ENCODE data around the gene CCNY. TPM values are rescaled to one million over a fixed set of nuclear protein-coding genes. Genes with fewer than 3 reads are reported as not detected.
"Not testable (repeated sequence)": the region's sequence is repeated elsewhere in the genome, so short reads cannot be mapped to it uniquely, and the experiment has no call there.

Gene CCNY
- total RNA-seq, 1 donor from 2014 or later: 37.5 TPM

- Histone ChIP-seq H3K27me3 (no peaks in the 10 kb centered on the region), H3K9me3 (no peaks in the 10 kb centered on the region), H3K27ac (no peak overlapping the region), H3K36me3 (peaks cover 46 to 57% of the 10 kb centered on the region in 2 donors), H3K4me3 (no peak overlapping the region), H3K4me1 (no peaks in the 10 kb centered on the region)
- no peak for DNase-seq (ENCODE audit: low spot score in 2 of 2)
- intact Hi-C loops (cut with DNase I): no loop called here
- TF ChIP-seq CTCF (IDR thresholded peaks at IDR 0.05): no peak
These were observed 197.3 kb downstream of the CCNY start for GRCh38 chr10:35533565-35533964.

- intact Hi-C loops (cut with DNase I): no loop called here
- DNase-seq (ENCODE audit: low spot score in 2 of 2): no peak
- H3K4me3 ChIP-seq: no peak overlapping the region
- no peaks in the 10 kb centered on the region for H3K9me3 ChIP-seq
- H3K27me3 ChIP-seq: no peaks in the 10 kb centered on the region
- H3K4me1 ChIP-seq: no peaks in the 10 kb centered on the region
- H3K36me3 ChIP-seq: peaks cover 45 to 54% of the 10 kb centered on the region in 2 donors
- no peak for TF ChIP-seq CTCF (IDR thresholded peaks at IDR 0.05)
- H3K27ac ChIP-seq: no peak overlapping the region
These were observed 198.8 kb downstream of the CCNY start for GRCh38 chr10:35535136-35535535.

GRCh38 chr10:35536789-35537188, 200.5 kb downstream of the CCNY start:
- Histone ChIP-seq H3K4me1 (no peaks in the 10 kb centered on the region), H3K9me3 (no peaks in the 10 kb centered on the region), H3K27me3 (no peaks in the 10 kb centered on the region), H3K36me3 (peaks cover 29 to 42% of the 10 kb centered on the region in 2 donors), H3K4me3 (no peak overlapping the region), H3K27ac (no peak overlapping the region)
- intact Hi-C loops (cut with DNase I): no loop called here
- DNase-seq (ENCODE audit: low spot score in 2 of 2): no peak
- no peak for TF ChIP-seq CTCF (IDR thresholded peaks at IDR 0.05)

- H3K9me3 ChIP-seq; H3K4me1 ChIP-seq; intact Hi-C loops (cut with DNase I); H3K27ac ChIP-seq; H3K4me3 ChIP-seq; DNase-seq (ENCODE audit: low spot score in 2 of 2); H3K27me3 ChIP-seq: not testable (repeated sequence)
- peaks cover 20 to 31% of the 10 kb centered on the region in 2 donors for H3K36me3 ChIP-seq
These were observed 201.6 kb downstream of the CCNY start for GRCh38 chr10:35537925-35538324.

GRCh38 chr10:35540296-35541164, 204.2 kb downstream of the CCNY start:
- intact Hi-C loops (cut with DNase I): no loop called here
- DNase-seq (ENCODE audit: low spot score in 2 of 2): no peak
- H3K9me3 ChIP-seq: no peaks in the 10 kb centered on the region
- no peak overlapping the region for H3K27ac ChIP-seq
- no peaks in the 10 kb centered on the region for H3K27me3 ChIP-seq
- no peak overlapping the region for H3K4me3 ChIP-seq
- no peak for TF ChIP-seq CTCF (IDR thresholded peaks at IDR 0.05)
- H3K36me3 ChIP-seq: peaks cover 3 to 6% of the 10 kb centered on the region in 2 donors
- H3K4me1 ChIP-seq: no peaks in the 10 kb centered on the region

- H3K36me3 ChIP-seq: peaks cover 3 to 6% of the 10 kb centered on the region in 2 donors
- no peak overlapping the region for H3K27ac ChIP-seq
- H3K27me3 ChIP-seq: no peaks in the 10 kb centered on the region
- TF ChIP-seq CTCF (IDR thresholded peaks at IDR 0.05): no peak
- no peaks in the 10 kb centered on the region for H3K9me3 ChIP-seq
- DNase-seq (ENCODE audit: low spot score in 2 of 2): no peak
- intact Hi-C loops (cut with DNase I): no loop called here
- no peaks in the 10 kb centered on the region for H3K4me1 ChIP-seq
- no peak overlapping the region for H3K4me3 ChIP-seq
These were observed 205.4 kb downstream of the CCNY start for GRCh38 chr10:35541720-35542119.

All from ascending aorta (tissue), 2 donors.